HG03139 (cell line): ENCODE measurements around the gene RNF152.

Experiments used
- ATAC-seq: cut with Tn5 transposase; IDR thresholded peaks from one replicate; pipeline ENCODE4 v1.9.1; 2021; ENCODE audit not compliant: unreplicated experiment

Gene RNF152

GRCh38 chr18:61765097-61765496, 127.7 kb downstream of the RNF152 start:
- ATAC-seq = no peak

GRCh38 chr18:61764381-61764780, 128.4 kb downstream of the RNF152 start:
- ATAC-seq = no peak

GRCh38 chr18:61761875-61762274, 130.9 kb downstream of the RNF152 start:
- no peak for ATAC-seq
